Measurements from ENCODE around the gene SYNC.

GRCh38 chr1:32705516-32705915, 2.9 kb upstream of the SYNC start:
- TF ChIP-seq CTCF (IDR thresholded peaks at IDR 0.05) (no peak), POLR2A (IDR thresholded peaks at IDR 0.05) (no peak)
